ENCODE data around the gene C19orf85.
A peak's percentile ranks its signal among the peaks of the same experiment; 100 is the strongest.

Gene C19orf85

GRCh38 chr19:55487924-55488687 lies 23.6 kb upstream of the C19orf85 start, which contains the start of gene SSC5D:
SSC5D (plus strand) TSS chr19:55488436; CDS start chr19:55488590, 154 bp downstream.
- Histone ChIP-seq H3K9me3 (no peaks in the 10 kb centered on the region), H3K4me1 (peaks cover 0 to 64% (median 42%) of the 10 kb centered on the region in 4 donors), H3K4me3 (peak within 1 kb of the TSS in 1 of 2 donors; percentile 38), H3K27ac (peak within 1 kb of the TSS; percentile 60 to 86), H3K27me3 (peaks cover 0 to 83% of the 10 kb centered on the region in 2 donors), H3K36me3 (peaks cover under 1 to 10% (median 10%) of the 10 kb centered on the region in 3 donors)
- intact Hi-C loops (cut with DNase I; ENCODE audit: low total_unique reads), result no loop called here
- no peak for DNase-seq
- TF ChIP-seq CTCF (IDR thresholded peaks at IDR 0.05), result no peak

- intact Hi-C loops (cut with DNase I; ENCODE audit: low total_unique reads), result no loop called here
- Histone ChIP-seq H3K4me3 (peak overlapping the region in 1 of 2 donors; percentile 6), H3K36me3 (peaks cover 8 to 19% (median 18%) of the 10 kb centered on the region in 3 donors), H3K9me3 (no peaks in the 10 kb centered on the region), H3K27ac (peak overlapping the region; percentile 60 to 86), H3K4me1 (peaks cover 0 to 62% (median 40%) of the 10 kb centered on the region in 4 donors), H3K27me3 (peaks cover 0 to 83% of the 10 kb centered on the region in 2 donors)
- peak; percentile 77 to 88 for DNase-seq
- TF ChIP-seq CTCF (IDR thresholded peaks at IDR 0.05), result no peak
Observed at GRCh38 chr19:55486971-55487923, 22.7 kb upstream of the C19orf85 start.

GRCh38 chr19:55486043-55486970 lies 21.8 kb upstream of the C19orf85 start:
- Histone ChIP-seq H3K4me3 (peak overlapping the region in 1 of 2 donors; percentile 6), H3K27ac (peak overlapping the region; percentile 60 to 86), H3K36me3 (peaks cover 11 to 28% (median 28%) of the 10 kb centered on the region in 3 donors), H3K27me3 (peaks cover 0 to 76% of the 10 kb centered on the region in 2 donors), H3K9me3 (no peaks in the 10 kb centered on the region), H3K4me1 (peaks cover 0 to 61% (median 37%) of the 10 kb centered on the region in 4 donors)
- intact Hi-C loops (cut with DNase I; ENCODE audit: low total_unique reads), result no loop called here
- no peak for DNase-seq
- TF ChIP-seq CTCF (IDR thresholded peaks at IDR 0.05), result no peak

GRCh38 chr19:55485439-55486011 lies 21.0 kb upstream of the C19orf85 start:
- H3K4me1 ChIP-seq, result peaks cover 0 to 55% (median 35%) of the 10 kb centered on the region in 4 donors
- intact Hi-C loops (cut with DNase I; ENCODE audit: low total_unique reads), result no loop called here
- peaks cover 11 to 32% (median 30%) of the 10 kb centered on the region in 3 donors for H3K36me3 ChIP-seq
- peak overlapping the region; percentile 47 to 55 for H3K4me3 ChIP-seq
- TF ChIP-seq CTCF (IDR thresholded peaks at IDR 0.05), result no peak
- peak overlapping the region; percentile 60 to 86 for H3K27ac ChIP-seq
- peaks cover 0 to 68% of the 10 kb centered on the region in 2 donors for H3K27me3 ChIP-seq
- H3K9me3 ChIP-seq, result no peaks in the 10 kb centered on the region
- DNase-seq, result no peak

Data from tibial artery (tissue), 4 donors.